K562 (cell line): ENCODE data around the gene TMEM273. TPM values are rescaled to one million over a fixed set of nuclear protein-coding genes. Genes with fewer than 3 reads are reported as not detected.
A peak's percentile ranks its signal among the peaks of the same experiment; 100 is the strongest.

Experiments used
- ATAC-seq: fragments of 200-7000 bp; cut with Tn5 transposase; 3 replicates; pipeline ENCODE4 v1.9.1; 2020; ENCODE audit warnings: moderate library complexity
- BruUV-seq: library from RNA; stranded (reverse); fragments of 400-500 nt; replicated peaks from 2 replicates; lab custom pipeline; 2021; lab: Mats Ljungman, UMichigan
- CTCF ChIA-PET: fragments of 300-600 bp; formaldehyde crosslinking; extraction: SDS; loops from one replicate; lab custom pipeline; 2021; ENCODE audit warnings: low intra/inter-chr PET ratio; lab: Yijun Ruan, JAX
- POLR2A ChIA-PET: fragments of 300-600, 350-650 bp; sonication (Branson Sonifier 250); formaldehyde crosslinking; extraction: SDS; loops from one replicate; lab custom pipeline; 2021; ENCODE audit warnings: antibody characterized with exemption, inconsistent platforms; lab: Yijun Ruan, JAX
- DNase-seq, 4 experiments: peaks; one replicate each; pipeline versions ENCODE4 v3.0.0 to v3.0.0-alpha.2; 2011 to 2018; ENCODE audit warnings: low spot score in 3 of 4, mixed read lengths in 3 of 4; ENCODE audit errors: extremely low read depth in 1 of 4
- FAIRE-seq: peaks from 2 replicates; lab custom pipeline; 2011; peaks lifted over from hg19 to GRCh38; lab: Jason Lieb, UNC
- H2AFZ ChIP-seq: 2 replicates; pipeline ENCODE4 v1.6.0; 2011; ENCODE audit warnings: low read depth, low read length, control low read depth, inconsistent platforms
- H3K27ac ChIP-seq: fragments of 200-600 bp; 3 replicates; pipeline ENCODE4 v1.8.0; 2011; ENCODE audit warnings: low read depth, mild to moderate bottlenecking, control low read depth, inconsistent platforms, low read length, moderate library complexity, mixed read lengths; ENCODE audit errors: extremely low read depth
- H3K27me3 ChIP-seq, 2 experiments: fragments of 300-600 bp in 1 of 2; 2 replicates in 1 of 2; 3 replicates in 1 of 2; pipeline versions ENCODE4 v1.6.0 to v1.8.0; 2011; ENCODE audit warnings: inconsistent platforms in 2 of 2, low read length in 2 of 2, mild to moderate bottlenecking in 1 of 2, mixed read lengths in 1 of 2, moderate library complexity in 1 of 2; ENCODE audit not compliant: control insufficient read depth in 2 of 2, insufficient read depth in 2 of 2
- H3K36me3 ChIP-seq: fragments of 300-600 bp; 3 replicates; pipeline ENCODE4 v1.8.0; 2011; ENCODE audit warnings: mild to moderate bottlenecking, low read length, inconsistent platforms; ENCODE audit not compliant: control insufficient read depth, insufficient read depth
- H3K4me1 ChIP-seq, 2 experiments: fragments of 200-600 bp in 1 of 2; replicated peaks in 1 of 2; 2 replicates in 1 of 2; 3 replicates in 1 of 2; pipeline versions ENCODE4 v1.5.1 to v1.8.0; 2011; ENCODE audit warnings: inconsistent platforms in 2 of 2, low read length in 2 of 2, mild to moderate bottlenecking in 1 of 2, mixed read lengths in 1 of 2, moderate library complexity in 1 of 2; ENCODE audit not compliant: control insufficient read depth in 2 of 2, insufficient read depth in 2 of 2
- H3K4me2 ChIP-seq: 2 replicates; pipeline ENCODE4 v1.6.1; 2011; ENCODE audit warnings: low read length, control low read depth, inconsistent platforms, mixed read lengths; ENCODE audit not compliant: insufficient read depth
- H3K4me3 ChIP-seq: fragments of 200-600 bp; sonication (generic), shearing (Covaris generic); 2 replicates; pipeline ENCODE4 v1.5.1; 2016; ENCODE audit warnings: control low read depth, inconsistent platforms
- H3K79me2 ChIP-seq: fragments of 200-600 bp; 3 replicates; pipeline ENCODE4 v1.8.0; 2011; ENCODE audit warnings: low read length, inconsistent platforms; ENCODE audit not compliant: control insufficient read depth, insufficient read depth
- H3K9ac ChIP-seq, 2 experiments: 2 replicates each; pipeline versions ENCODE4 v1.6.0 to v1.6.1; 2011; ENCODE audit warnings: low read depth in 2 of 2, low read length in 2 of 2, control low read depth in 1 of 2, inconsistent platforms in 1 of 2, mild to moderate bottlenecking in 1 of 2, mixed read lengths in 1 of 2; ENCODE audit not compliant: insufficient read depth in 1 of 2
- H3K9me1 ChIP-seq: one replicate; pipeline ENCODE4 v1.6.0; 2011; ENCODE audit warnings: inconsistent platforms, mild to moderate bottlenecking, low read length, moderate library complexity; ENCODE audit not compliant: control insufficient read depth, insufficient read depth
- H3K9me3 ChIP-seq: replicated peaks from 2 replicates; pipeline ENCODE4 v1.5.1; 2011; ENCODE audit warnings: low read depth, low read length, inconsistent platforms; ENCODE audit not compliant: control insufficient read depth, insufficient read depth
- H4K20me1 ChIP-seq: replicated peaks from 2 replicates; pipeline ENCODE4 v1.6.1; 2011; ENCODE audit warnings: low read length, inconsistent platforms, mixed read lengths; ENCODE audit not compliant: control insufficient read depth, insufficient read depth
- CBX1 ChIP-seq: sonication (generic); IDR thresholded peaks from 2 replicates; pipeline ENCODE4 v1.6.1; 2016; ENCODE audit warnings: antibody characterized with exemption, low read depth, mild to moderate bottlenecking
- CHCHD3 ChIP-seq: fragments of 250-450 bp; sonication (Bioruptor Pico); IDR thresholded peaks from 2 replicates; pipeline ENCODE4 v2.1.2; 2022; ENCODE audit warnings: mild to moderate bottlenecking
- CHD1 ChIP-seq: fragments of 200-600 bp; sonication (generic); IDR thresholded peaks from one replicate; pipeline ENCODE4 v1.6.1; 2012; ENCODE audit warnings: mild to moderate bottlenecking, moderate library complexity, low read length, inconsistent platforms
- CHD2 ChIP-seq: IDR thresholded peaks from 2 replicates; pipeline ENCODE4 v1.6.1; 2011; ENCODE audit warnings: low read depth, low read length
- CREB3L1 ChIP-seq: fragments of 450-650 bp; IDR thresholded peaks from 2 replicates; pipeline ENCODE4 v1.6.1; 2014; ENCODE audit warnings: low read depth, mild to moderate bottlenecking, moderate library complexity, borderline replicate concordance
- EP400 ChIP-seq: fragments of 450-650 bp; IDR thresholded peaks from 2 replicates; pipeline ENCODE4 v1.6.1; 2017; ENCODE audit warnings: antibody characterized with exemption, mild to moderate bottlenecking, moderate library complexity
- ETS2 ChIP-seq: IDR thresholded peaks from 2 replicates; pipeline ENCODE4 v1.6.1; 2016; ENCODE audit warnings: borderline replicate concordance, missing genetic modification characterization, mild to moderate bottlenecking, moderate library complexity, missing compliant biosample characterization; ENCODE audit not compliant: poor library complexity, severe bottlenecking
- KDM1A ChIP-seq, 2 experiments: fragments of 450-650 bp; IDR thresholded peaks; 2 replicates each; pipeline ENCODE4 v1.6.1; 2016; ENCODE audit warnings: mild to moderate bottlenecking in 2 of 2
- NKRF ChIP-seq: fragments of 450-650 bp; IDR thresholded peaks from 2 replicates; pipeline ENCODE4 v1.6.1; 2016; ENCODE audit warnings: borderline replicate concordance
- PBX2 ChIP-seq, 2 experiments: IDR thresholded peaks in 1 of 2; conservative IDR thresholded peaks in 1 of 2; 2 replicates each; pipeline ENCODE4 v1.6.1; 2016; ENCODE audit warnings: low read depth in 2 of 2, mild to moderate bottlenecking in 1 of 2, missing compliant biosample characterization in 1 of 2, missing genetic modification characterization in 1 of 2, moderate library complexity in 1 of 2
- PHB ChIP-seq: fragments of 250-450 bp; sonication (Bioruptor Pico); IDR thresholded peaks from 2 replicates; pipeline ENCODE4 v1.5.0; 2021
- PML ChIP-seq: IDR thresholded peaks from 2 replicates; pipeline ENCODE4 v1.6.1; 2012; ENCODE audit warnings: low read length, inconsistent platforms
- POLR2A ChIP-seq: fragments of 450-650 bp; conservative IDR thresholded peaks from 2 replicates; pipeline ENCODE4 v1.6.1; 2016
- POLR2G ChIP-seq: fragments of 200-400 bp; formaldehyde crosslinking; IDR thresholded peaks from 2 replicates; pipeline ENCODE4 v1.6.1; 2017; ENCODE audit warnings: low read depth, mild to moderate bottlenecking, antibody characterized with exemption, low read length, moderate library complexity
- TAF7 ChIP-seq: fragments of 450-650 bp; IDR thresholded peaks from 2 replicates; pipeline ENCODE4 v1.6.1; 2016; ENCODE audit warnings: missing genetic modification characterization, missing compliant biosample characterization
- TARDBP ChIP-seq: fragments of 450-650 bp; IDR thresholded peaks from 2 replicates; pipeline ENCODE4 v1.6.1; 2016
- TBL1XR1 ChIP-seq, 2 experiments: IDR thresholded peaks; 2 replicates each; pipeline ENCODE4 v1.6.1; 2012; ENCODE audit warnings: improper control_type of control experiment in 2 of 2, low read length in 2 of 2, mild to moderate bottlenecking in 1 of 2
- ZC3H11A ChIP-seq: IDR thresholded peaks from 2 replicates; pipeline ENCODE4 v1.6.1; 2012; ENCODE audit warnings: low read depth, low read length, improper control_type of control experiment
- ZNF12 ChIP-seq: sonication (generic); formaldehyde crosslinking; IDR thresholded peaks from 2 replicates; pipeline ENCODE4 v1.4.0; 2020; ENCODE audit warnings: mild to moderate bottlenecking, missing genetic modification reagents
- WGBS: fragments of 100-300 bp; shearing (Covaris generic); methylation state at CpG from one replicate; pipeline ENCODE4 v1.1.6; 2016; ENCODE audit warnings: low coverage, mixed read lengths; ENCODE audit not compliant: insufficient coverage; ENCODE audit errors: missing lambda C conversion rate; 5-methylcytosine and 5-hydroxymethylcytosine counted together
- in situ Hi-C: fragments of 300-500 bp; cut with MboI; formaldehyde crosslinking; loops from 4 replicates; pipeline ENCODE4 v1.15.0; 2018; ENCODE audit warnings: inconsistent platforms, mixed read lengths
- intact Hi-C: fragments of 100-400 bp; cut with micrococcal nuclease; formaldehyde crosslinking; loops from 2 replicates; pipeline ENCODE4 v1.14.2; 2022
- polyA plus RNA-seq, 8 experiments: library from polyadenylated mRNA; depleted of rRNA in 4 of 8; stranded (reverse) in 5 of 8; unstranded in 3 of 8; fragments of >200 nt; fragmentation: Nextera tagmentation in 2 of 8; fragmentation: Illumina TruSeq in 1 of 8; extraction: Ambion mirVana in 2 of 8; extraction: Trizol in 1 of 8; gene quantifications; 2 replicates each; pipeline versions ENCODE4 v1.2.1 to v1.2.3, GENCODE V29; 2011 to 2014; ENCODE audit warnings: inconsistent platforms in 1 of 8, missing spikeins in 1 of 8
- total RNA-seq, 7 experiments: library from RNA; depleted of rRNA in 6 of 7; stranded (reverse); fragments of >200 nt in 6 of 7; fragmentation: Illumina TruSeq in 2 of 7; extraction: Trizol in 2 of 7; gene quantifications; 2 replicates each; pipeline versions ENCODE4 v1.2.1 to v1.2.3, GENCODE V29; 2011 to 2021; ENCODE audit warnings: low replicate concordance in 1 of 7

TMEM273 gene
- total and polyA plus RNA-seq, 9 of the 15 experiments (the other 6 are each of a cell fraction or from before 2014, with no cell fraction given) = 39.2 to 131 (median 95.6) TPM

GRCh38 chr10:49169776-49170175, 18.4 kb downstream of the TMEM273 start:
- Histone ChIP-seq H3K79me2 (peaks cover 57% of the 10 kb centered on the region), H3K9me3 (no peaks in the 10 kb centered on the region), H3K4me3 (no peak overlapping the region), H3K36me3 (peaks cover 44% of the 10 kb centered on the region; the same call in 2 of the 3 replicates), H3K9me1 (peaks cover 11% of the 10 kb centered on the region), H4K20me1 (no peaks in the 10 kb centered on the region), H3K4me1 (peaks cover 82 to 96% of the 10 kb centered on the region in 2 experiments), H2AFZ (no peak overlapping the region), H3K9ac (peak overlapping the region in 1 of 2 experiments; percentile 57; a peak in 1 of 4 replicates), H3K27me3 (no peaks in the 10 kb centered on the region), H3K4me2 (no peak overlapping the region), H3K27ac (no peak overlapping the region)
- BruUV-seq = no TSS peak
- FAIRE-seq = no peak
- in situ Hi-C loops = loop anchor here (5.0 kb wide), 1 partner anchor 182 kb away; no protein-coding TSS in a partner anchor
- CTCF ChIA-PET = no interaction called here
- 82% methylated on average over 3 of the region's 4 CpGs for WGBS
- no peak for ATAC-seq
- POLR2A ChIA-PET = interaction anchor here (0.6 to 4.1 kb wide), 4 partner anchors 8 to 51 kb away, joined by 3 to 30 read pairs (median 7); no protein-coding TSS in a partner anchor
- no peak for TF ChIP-seq PHB (CRISPR knock-in tag)
- TF ChIP-seq PML = no peak
- TF ChIP-seq POLR2A = no peak
- TF ChIP-seq TBL1XR1 (IDR thresholded peaks at IDR 0.05; ENCODE audit: low read length in 2 of 2) = no peak
- no peak for TF ChIP-seq CHCHD3 (CRISPR knock-in tag)
- no peak for TF ChIP-seq CREB3L1
- TF ChIP-seq CHD1 = no peak
- TF ChIP-seq ETS2 = no peak
- TF ChIP-seq NKRF = no peak
- no peak for TF ChIP-seq PBX2 (CRISPR knock-in tag; IDR thresholded peaks at IDR 0.05; ENCODE audit: low read depth)
- no peak for TF ChIP-seq PBX2 (tag; conservative IDR thresholded peaks at IDR 0.05; ENCODE audit: low read depth)
- TF ChIP-seq KDM1A (IDR thresholded peaks at IDR 0.05) = no peak
- no peak for TF ChIP-seq TARDBP
- no peak for TF ChIP-seq TAF7 (tag)
- TF ChIP-seq CBX1 = no peak
- no peak for TF ChIP-seq ZNF12 (CRISPR knock-in tag)
- TF ChIP-seq EP400 = no peak
- no peak for TF ChIP-seq ZC3H11A
- TF ChIP-seq CHD2 = no peak
- no peak for TF ChIP-seq POLR2G
- DNase-seq = no peak
- intact Hi-C loops = loop anchor here (5.0 kb wide), 1 partner anchor 108 kb away; no protein-coding TSS in a partner anchor
